HL-60 (cell line): ENCODE results near the gene NME3.
"Not testable (repeated sequence)": the region's sequence is repeated elsewhere in the genome, so short reads cannot be mapped to it uniquely, and the experiment has no call there.

Experiments
- DNase-seq, 2 experiments: peaks; one replicate each; pipeline ENCODE4 v3.0.0-alpha.2; 2010 to 2020; ENCODE audit warnings: low read depth in 1 of 2, low spot score in 1 of 2
- H3K27ac ChIP-seq: fragments of 250-450 bp; sonication (Bioruptor Pico); replicated peaks from 2 replicates; pipeline ENCODE4 v1.5.1; 2020; ENCODE audit warnings: mild to moderate bottlenecking, moderate library complexity
- H3K27me3 ChIP-seq: fragments of 250-450 bp; sonication (Bioruptor Pico); 2 replicates; pipeline ENCODE4 v1.5.1; 2021; ENCODE audit warnings: mild to moderate bottlenecking, moderate library complexity; ENCODE audit not compliant: insufficient read depth, poor library complexity, severe bottlenecking
- H3K4me3 ChIP-seq: replicated peaks from 2 replicates; pipeline ENCODE4 v1.5.1; 2011; ENCODE audit warnings: mild to moderate bottlenecking, control low read depth, low read length; ENCODE audit not compliant: insufficient read depth
- GABPA ChIP-seq: IDR thresholded peaks from 2 replicates; pipeline ENCODE4 v1.6.1; 2012; ENCODE audit warnings: low read depth
- POLR2AphosphoS5 ChIP-seq: IDR thresholded peaks from 2 replicates; pipeline ENCODE4 v1.6.1; 2012; ENCODE audit warnings: low read depth
- REST ChIP-seq: IDR thresholded peaks from 2 replicates; pipeline ENCODE4 v1.6.1; 2012; ENCODE audit warnings: low read depth; ENCODE audit not compliant: insufficient replicate concordance
- SPI1 ChIP-seq: IDR thresholded peaks from 2 replicates; pipeline ENCODE4 v1.6.1; 2012; ENCODE audit warnings: low read depth, mild to moderate bottlenecking, borderline replicate concordance
- TF ChIP-seq, protein P1 (sequence below): IDR thresholded peaks from one replicate; pipeline ENCODE4 v1.5.1; 2011; ENCODE audit warnings: low read length, control low read depth, inconsistent platforms; ENCODE audit not compliant: insufficient read depth

The NME3 gene

DNA sequence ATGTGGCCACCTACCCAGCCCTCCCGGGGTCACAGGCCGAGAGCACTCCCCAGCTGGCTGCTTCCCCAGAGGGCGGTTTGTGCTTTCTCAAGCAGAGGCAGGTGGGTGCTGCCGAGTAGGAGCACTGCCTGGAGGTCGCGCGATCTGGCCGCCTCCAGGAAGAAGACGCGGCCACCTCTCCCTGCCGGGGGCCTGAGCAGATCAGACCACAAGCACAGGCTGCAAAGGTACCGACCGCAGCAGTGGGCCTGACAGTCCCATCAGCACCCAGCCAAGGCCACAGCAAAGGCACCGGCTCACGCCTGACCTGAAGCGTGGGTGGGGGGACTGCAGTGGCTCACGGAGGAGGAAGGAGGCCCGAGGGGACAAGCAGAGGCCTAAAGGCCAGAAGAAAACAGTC is 37.3 kb upstream of the NME3 start:
- H3K27ac ChIP-seq = no peak overlapping the region
- DNase-seq = no peak
- no peak overlapping the region for H3K4me3 ChIP-seq
- H3K27me3 ChIP-seq = no peaks in the 10 kb centered on the region
- TF ChIP-seq REST (no peak), GABPA (no peak), POLR2AphosphoS5 (no peak)
- TF ChIP-seq, protein P1, sequence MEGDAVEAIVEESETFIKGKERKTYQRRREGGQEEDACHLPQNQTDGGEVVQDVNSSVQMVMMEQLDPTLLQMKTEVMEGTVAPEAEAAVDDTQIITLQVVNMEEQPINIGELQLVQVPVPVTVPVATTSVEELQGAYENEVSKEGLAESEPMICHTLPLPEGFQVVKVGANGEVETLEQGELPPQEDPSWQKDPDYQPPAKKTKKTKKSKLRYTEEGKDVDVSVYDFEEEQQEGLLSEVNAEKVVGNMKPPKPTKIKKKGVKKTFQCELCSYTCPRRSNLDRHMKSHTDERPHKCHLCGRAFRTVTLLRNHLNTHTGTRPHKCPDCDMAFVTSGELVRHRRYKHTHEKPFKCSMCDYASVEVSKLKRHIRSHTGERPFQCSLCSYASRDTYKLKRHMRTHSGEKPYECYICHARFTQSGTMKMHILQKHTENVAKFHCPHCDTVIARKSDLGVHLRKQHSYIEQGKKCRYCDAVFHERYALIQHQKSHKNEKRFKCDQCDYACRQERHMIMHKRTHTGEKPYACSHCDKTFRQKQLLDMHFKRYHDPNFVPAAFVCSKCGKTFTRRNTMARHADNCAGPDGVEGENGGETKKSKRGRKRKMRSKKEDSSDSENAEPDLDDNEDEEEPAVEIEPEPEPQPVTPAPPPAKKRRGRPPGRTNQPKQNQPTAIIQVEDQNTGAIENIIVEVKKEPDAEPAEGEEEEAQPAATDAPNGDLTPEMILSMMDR = no peak

- TF ChIP-seq POLR2AphosphoS5 (no peak), REST (no peak), GABPA (no peak), SPI1 (no peak)
- TF ChIP-seq, protein P1 = no peak
- DNase-seq = no peak
- no peak overlapping the region for H3K27ac ChIP-seq
- no peak overlapping the region for H3K4me3 ChIP-seq
- no peaks in the 10 kb centered on the region for H3K27me3 ChIP-seq
Observed at GRCh38 chr16:1807626-1808025, 36.3 kb upstream of the NME3 start.

DNA sequence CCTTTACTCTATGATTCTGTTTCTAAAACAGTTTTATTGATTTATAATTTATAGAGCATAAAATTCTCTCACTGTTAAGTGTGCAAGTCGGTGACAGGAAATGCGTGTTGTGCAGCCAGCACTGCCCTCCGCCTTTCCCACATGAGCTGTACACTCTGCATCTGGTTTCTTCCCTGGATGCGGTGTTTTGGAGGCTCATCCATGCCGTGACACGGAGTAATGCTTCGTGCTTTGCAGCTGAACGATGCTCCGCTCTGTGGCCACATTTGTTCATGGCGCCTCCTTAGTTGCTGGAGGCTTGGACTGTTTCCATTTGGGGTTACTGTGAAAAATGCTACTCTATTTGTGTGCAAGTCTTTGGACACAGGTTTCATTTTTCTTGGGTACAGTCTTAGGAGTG is 29.4 kb upstream of the NME3 start:
- no peaks in the 10 kb centered on the region for H3K27me3 ChIP-seq

GRCh38 chr16:1799263-1799662 is 27.9 kb upstream of the NME3 start:
- not testable (repeated sequence) for DNase-seq, H3K4me3 ChIP-seq, H3K27ac ChIP-seq, H3K27me3 ChIP-seq

More for the DNA sequence above, 29.4 kb upstream of the NME3 start:
- Histone ChIP-seq H3K4me3 (no peak overlapping the region), H3K27ac (no peak overlapping the region)
- TF ChIP-seq POLR2AphosphoS5 = no peak
- TF ChIP-seq, protein P1 = no peak
- no peak for TF ChIP-seq REST
- no peak for TF ChIP-seq SPI1
- TF ChIP-seq GABPA = no peak
- DNase-seq = no peak
